GM21717 (cell line): Measurements from ENCODE around the gene ZSCAN9.

Experiments used
- ATAC-seq: cut with Tn5 transposase; IDR thresholded peaks from one replicate; pipeline ENCODE4 v1.9.1; 2021; ENCODE audit warnings: mild to moderate bottlenecking, moderate library complexity; ENCODE audit not compliant: unreplicated experiment

ZSCAN9 gene

DNA sequence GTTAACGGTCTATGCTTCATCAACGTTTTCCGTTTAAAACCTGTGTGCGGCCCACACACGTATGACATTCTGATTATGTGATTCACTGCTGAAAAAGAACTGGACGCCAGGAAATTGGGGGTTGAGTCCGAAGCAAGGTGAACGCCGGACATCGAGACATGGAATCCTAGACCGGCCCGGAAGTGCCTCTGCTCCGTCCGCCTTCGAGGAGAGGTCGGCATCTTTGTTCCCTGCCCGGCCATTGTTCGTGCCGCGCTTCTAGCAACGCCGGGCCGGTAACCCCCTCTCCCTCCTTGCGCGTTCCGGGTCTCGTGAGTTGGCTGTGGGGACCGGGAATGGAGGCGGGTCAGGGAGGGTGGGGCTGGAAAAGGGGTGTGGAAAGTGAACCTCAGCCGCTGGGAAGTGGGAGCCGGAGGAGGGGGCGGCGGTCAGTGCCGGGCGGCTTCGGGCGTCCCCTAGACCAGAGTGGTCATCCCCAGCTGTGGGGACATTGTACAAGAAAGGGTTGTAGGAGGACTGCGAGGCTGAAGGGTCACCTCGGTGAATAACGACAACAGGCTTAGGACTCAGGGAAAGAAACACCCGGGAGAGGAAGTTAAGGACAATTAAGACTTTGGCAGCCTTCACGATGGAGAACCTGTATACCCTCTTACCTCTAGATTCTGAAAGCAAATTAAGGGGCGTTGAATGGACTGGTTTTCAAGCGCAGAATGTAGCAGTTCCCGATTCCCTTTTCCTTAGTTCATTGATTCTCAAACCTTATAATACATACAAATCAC is at the start of gene ZSCAN9:
TSS of gene ZSCAN9 (plus strand) at position 220 of the 779 bp plus-strand sequence. CDS start 1,810 bp downstream, outside the sequence.
- peak; percentile 75 for ATAC-seq

DNA sequence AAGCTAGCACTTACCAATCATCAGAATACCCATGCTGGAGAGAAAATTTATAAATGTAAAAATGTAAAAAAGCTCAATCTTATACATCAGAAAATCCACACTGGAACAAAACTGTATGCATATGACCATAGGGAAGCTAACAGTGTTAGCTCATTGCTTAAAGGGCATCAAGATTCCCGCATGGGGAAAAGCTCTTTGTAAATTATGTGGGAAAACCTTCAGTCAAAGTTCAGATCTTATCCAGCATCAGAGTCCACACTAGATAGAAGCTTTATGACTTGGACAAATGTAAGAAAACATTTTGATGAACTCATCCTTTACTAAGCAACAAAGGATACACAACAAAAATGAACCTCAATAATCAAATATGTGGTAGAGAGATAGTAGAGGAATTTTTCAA is 48.7 kb upstream of the ZSCAN9 start:
- ATAC-seq: no peak

DNA sequence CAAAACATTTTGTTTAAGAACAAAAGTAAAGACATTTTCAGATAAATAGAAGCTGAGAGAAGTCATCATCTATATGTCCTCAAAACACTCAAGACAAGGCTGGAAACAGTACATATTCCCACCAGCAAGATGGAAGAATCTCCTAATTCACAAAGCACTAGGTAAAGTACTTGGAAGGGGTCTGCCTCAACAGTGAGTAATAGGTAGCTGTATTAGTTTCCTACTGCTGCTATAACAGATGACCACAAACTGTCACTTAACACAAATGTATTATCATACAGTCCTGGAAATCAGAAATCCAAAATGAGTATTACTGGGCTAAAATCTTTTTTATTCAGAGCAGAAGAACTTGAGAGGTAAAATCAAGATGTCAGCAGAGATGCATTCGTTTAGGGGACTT is 42.8 kb upstream of the ZSCAN9 start:
- no peak for ATAC-seq

DNA sequence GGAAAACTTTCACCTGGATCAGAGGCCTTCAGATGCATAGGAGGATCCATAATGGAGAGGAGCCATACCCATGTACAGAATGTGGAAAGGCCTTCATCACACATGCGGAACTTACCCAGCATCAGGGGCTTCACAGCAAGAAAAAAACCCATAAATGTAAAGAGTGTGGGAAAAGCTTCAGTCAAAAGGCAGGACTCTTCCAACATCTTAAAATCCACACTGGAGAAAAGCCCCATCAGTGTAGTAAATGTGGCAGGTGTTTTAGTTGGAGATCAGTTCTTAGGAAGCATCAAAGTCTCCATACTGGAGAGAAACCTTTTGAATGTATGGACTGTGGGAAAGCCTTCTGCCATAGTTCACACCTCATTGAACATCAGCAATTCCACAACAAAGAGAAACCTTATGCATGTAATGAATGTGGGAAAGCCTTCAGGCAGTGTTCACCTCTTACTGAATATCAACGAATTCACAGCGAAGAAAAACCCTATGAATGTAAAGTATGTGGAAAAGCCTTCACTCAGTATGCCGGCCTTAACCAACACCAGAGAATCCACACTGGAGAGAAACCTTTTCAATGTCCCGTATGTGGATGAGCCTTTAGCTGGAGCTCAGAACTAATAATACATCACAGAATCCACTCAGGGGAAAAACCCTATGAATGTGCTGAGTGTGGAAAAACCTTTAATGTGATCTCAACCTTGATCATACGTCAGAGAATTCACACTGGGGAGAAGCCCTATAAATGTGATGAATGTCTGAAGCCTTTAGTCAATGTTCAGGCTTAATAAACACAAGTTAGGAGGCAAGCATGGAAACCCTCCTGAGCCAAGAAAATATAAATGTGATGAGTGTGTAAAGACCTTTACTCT is 36.7 kb upstream of the ZSCAN9 start:
- ATAC-seq: no peak

DNA sequence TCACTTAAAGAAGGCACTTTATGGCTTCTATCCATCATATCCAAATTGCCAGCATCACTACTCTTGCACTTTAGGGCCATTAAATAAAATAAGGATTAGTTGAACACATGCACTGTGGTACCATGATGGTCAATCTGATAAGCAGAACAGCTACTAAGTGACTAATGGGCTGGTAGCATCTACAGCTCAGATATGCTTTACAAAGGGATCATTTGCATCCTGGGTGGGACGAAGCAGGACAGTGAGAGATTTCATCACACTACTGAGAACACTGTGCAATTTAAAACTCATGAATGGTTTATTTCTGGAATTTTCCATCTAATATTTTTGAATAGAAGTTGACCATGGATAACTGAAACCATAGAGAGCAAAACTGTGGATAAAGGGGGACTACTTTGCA is 25.1 kb upstream of the ZSCAN9 start:
- no peak for ATAC-seq

DNA sequence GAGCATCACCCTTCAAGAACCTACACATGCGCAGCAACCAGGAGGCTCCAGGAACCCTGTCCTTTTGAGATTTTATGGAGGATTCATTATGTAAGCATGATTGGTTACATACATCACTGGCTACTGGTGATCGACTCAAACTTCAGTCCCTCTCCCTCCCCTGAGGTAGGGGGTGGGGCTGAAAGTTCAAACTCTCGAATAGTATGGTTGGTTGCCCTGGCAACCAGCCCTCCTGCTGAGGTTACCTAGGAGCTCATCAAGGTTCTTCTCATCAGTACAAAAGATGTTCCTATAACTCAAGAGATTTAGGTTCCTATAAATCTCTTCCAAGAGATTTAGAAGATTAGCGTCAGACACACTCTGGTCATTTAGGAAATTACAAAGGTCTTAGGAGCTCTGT is 21.9 kb upstream of the ZSCAN9 start:
- ATAC-seq: no peak

DNA sequence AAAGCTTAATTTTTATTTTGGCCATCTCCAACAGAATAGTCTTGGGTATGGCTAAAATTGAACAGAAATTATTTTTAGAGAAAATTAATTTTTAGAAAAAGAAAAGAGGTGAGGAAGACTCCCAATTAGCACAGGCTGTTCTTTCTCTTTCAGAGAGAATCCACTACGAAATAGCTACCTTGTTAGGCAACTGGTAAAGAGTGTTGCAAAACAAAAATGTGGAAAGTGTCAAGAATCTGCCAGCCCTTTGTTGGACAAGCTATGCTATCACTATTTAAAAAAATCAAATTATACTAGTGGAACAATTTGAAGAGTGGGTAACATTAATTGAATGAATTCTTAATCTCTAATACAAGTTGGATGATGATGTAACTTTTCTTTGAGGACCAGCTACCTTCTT is 19.2 kb upstream of the ZSCAN9 start:
- no peak for ATAC-seq

DNA sequence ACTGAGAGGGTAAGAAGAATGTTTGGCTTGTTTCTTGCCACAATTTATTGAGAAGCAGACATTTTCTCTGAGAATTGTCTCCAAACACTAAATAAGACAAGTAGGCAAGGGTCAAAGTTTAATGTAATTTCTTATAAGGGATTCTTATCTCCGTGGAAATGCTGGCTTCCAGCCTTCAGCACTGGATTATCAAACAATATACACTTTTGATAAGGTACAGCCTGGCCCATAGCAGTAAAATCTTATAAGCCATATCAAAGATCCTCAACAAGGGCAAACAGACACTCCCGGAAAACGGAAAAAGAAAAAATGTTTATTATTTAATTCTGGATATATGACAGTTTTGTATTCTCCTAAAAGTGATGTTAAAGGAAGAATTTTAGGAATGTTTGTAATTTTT is 18.5 kb upstream of the ZSCAN9 start:
- no peak for ATAC-seq

DNA sequence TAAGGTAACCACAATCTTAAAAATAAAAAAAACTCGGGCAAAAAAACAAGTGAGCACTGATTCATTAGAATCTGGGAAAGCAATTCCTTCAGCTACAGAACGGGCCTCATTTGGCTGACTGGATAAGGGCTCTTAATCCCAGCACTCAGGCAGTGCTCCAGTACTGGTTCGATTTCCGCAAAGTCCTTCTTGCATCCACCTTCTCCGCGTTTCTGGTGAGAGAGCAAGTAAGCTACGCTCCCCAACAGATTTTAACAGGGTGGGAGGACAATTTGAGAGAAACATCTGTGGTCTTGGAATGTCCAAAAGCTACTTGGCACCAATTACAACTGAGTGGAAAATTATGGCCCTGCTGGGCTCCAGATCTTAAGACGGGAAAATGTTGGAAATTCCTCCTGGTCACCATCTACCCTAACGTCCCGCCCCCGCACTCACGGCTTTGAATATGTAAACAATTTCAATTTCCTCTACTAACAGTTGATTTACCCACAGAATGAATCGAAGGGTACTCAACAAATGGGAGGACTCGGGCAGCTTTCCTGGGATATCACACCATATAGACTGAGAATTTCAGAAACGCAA is 18.1 kb upstream of the ZSCAN9 start:
- no peak for ATAC-seq

DNA sequence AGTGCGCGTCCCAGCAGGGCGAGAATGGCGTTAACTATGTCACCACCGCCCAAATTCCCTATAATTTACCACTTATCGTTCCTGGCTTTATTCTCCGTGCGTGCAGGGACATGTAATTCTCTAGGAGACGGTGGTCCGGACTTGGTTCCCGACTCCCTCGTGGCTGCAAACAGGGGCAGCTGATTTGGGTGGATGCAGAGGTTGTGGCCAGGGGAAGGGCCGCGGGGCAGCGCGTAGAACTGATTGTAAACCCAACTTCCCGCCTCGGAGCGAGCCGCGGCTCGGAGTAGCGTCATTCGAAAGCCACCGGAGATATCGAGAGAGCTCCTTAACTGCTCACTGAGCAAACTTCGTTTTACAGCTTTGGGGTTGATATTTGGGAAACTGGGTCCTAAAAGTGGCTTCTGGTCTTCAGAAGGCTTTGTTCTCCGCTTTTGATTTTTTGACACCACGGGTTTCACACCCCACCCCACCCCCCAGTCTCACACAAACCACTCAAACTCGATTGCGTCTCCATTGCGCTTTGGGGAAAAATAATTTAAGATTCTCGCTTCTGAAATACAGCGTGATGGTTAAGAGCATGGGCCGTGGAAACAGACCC is 17.5 kb upstream of the ZSCAN9 start:
- ATAC-seq: no peak

DNA sequence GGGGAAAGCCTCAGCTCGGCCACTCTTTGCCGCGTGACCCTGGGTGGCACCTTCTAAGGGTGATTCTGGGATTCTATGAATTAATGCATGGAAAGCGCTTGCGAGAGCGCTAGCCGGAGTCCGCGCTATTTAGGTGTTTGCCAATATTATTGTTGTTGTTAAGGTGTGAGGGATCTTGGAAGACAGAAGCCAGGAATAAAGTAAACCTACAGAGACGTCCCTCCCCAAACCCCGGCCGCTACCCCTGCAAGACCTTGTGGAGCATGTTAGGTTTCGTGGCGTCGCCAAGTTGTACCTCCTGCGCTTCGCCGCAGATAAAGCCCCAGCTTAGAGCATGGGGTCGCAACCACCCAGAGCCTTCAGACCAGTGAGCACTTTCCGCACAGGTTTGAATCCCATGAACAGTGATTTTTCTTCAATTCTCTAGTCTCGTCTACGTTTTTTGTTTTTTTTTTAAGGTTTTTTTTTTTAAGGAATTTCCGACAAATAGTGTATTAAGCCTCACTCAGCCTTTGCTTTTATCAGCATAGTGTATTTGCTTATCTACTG is 16.9 kb upstream of the ZSCAN9 start:
- no peak for ATAC-seq

DNA sequence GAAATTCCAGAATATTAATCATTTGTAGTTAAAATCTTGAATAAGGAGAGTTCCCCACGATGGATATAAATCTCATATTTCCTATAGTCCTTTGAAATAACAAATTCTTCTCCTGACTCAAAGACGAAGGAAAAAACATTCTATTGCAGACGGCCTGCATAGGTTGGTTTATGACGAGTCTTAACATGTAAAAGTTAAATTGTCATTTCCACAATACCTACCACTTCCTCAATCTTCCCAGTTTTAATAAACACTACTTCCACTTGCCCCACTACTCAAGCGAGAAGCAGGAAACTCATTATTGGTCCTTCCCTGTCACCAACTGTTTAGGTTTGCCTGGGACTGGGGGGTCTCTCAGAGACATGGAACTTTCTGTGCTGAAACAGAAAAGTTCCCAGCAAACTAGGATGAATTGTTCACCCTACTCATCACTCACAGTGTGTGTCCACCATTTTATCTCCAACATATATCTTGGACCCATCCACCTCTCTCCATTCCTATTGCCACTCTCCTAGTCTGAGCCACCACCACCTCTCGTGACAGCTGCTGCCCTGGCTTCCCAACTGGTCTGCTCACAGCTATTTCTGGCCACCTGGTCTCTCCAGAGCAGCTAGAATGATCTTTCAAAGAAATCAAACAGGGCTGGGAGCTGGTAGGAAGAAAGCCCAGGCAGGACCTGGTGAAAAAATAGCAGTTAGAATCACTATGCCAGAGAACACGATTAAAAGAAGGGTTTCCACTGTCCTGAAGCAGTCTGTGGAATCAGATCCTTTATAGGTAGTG is 15.1 kb upstream of the ZSCAN9 start:
- no peak for ATAC-seq

DNA sequence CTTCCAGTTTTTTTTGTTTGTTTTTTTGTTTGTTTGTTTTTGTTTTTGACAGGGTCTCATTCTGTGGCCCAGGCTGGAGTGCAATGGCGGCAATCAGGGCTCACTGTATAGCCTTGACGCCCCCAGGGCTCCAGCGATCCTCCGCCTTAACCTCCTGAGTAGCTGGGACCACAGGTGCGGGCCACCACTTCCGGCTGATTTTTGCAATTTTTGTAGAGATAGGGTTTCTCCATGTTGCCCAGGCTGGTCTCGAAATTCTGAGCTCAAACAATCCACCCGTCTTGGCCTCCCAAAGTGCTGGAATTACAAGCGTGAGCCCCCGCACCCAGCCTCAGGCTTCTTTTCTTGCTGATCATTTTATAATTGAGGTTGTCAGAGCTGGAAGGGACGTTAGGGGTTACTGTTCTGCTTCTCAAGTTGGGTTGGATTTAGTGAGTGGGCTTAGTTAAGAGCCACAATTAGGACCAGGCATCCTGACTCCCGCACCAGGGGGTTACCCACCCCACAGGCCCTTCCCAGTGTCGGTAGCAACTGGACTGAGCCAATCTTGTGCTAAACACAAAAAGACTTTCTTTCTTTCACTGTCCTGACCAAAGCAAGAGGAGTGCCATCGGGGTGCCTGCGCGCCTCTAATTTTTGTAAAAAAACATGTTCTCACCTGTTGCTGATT is 13.1 kb upstream of the ZSCAN9 start:
- peak; percentile 34 for ATAC-seq

DNA sequence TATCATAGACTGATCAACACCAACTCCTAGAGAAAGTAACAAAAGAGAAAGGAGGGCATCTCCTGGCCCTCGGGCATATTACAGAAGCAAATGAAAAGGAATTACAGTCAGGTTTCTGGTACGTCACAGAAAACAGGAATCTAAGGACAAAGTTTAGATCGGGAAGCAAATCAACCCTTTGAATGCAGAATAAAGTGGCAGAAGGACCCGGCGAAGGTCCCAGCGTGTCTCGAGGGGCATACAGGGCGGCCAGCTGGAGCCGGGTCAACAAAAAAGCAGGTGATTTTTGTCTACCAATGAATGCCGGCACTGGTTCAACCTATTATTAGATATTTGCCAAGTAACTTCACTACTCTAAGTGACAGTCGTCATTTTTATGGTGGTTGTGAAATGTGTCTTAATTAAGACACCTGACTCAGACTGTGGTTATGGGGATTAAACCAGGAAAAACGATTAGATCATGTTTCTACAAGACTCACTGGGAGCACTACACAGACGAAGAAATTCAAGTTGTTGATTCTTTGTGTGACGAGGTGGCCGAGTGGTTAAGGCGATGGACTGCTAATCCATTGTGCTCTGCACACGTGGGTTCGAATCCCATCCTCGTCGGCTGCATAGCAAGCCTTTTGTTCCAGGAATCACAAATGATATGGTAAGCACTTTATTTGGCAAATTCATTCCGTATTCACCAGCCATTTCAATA is 12.4 kb upstream of the ZSCAN9 start:
- peak; percentile 54 for ATAC-seq

DNA sequence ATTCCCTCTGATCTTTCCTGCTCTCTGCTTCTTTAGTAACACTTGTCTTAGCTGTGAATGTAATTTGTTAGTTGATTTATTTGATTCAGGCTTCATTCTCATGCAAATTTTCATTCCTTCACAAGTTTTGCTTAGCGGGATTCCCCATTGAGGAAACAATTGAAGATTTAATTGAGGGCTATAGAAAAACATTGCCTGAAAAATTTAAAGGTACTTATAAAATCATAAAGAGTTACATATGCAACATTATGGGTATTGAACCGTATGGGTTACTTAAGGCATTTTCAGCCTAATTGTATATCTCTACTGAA is 11.9 kb upstream of the ZSCAN9 start:
- no peak for ATAC-seq

DNA sequence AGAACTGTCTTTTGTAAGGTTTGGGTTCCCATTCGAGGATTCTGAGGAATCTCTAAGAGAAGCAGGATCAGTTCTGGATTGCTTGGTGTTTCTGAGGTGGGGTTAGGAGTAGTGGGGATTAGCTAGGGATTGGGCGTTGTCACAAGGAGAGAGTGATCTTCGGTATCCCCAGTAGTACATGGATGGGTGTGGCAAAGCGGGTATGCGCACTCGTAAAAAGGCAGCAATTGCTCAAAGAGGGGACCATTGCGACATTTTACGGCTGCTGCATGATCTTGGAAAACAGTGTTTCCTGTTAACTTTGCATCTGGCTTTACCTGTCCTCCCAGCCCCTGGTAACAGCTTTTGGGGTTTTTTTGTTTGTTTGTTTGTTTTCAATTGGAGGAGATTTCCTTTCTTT is 9.7 kb upstream of the ZSCAN9 start:
- no peak for ATAC-seq

DNA sequence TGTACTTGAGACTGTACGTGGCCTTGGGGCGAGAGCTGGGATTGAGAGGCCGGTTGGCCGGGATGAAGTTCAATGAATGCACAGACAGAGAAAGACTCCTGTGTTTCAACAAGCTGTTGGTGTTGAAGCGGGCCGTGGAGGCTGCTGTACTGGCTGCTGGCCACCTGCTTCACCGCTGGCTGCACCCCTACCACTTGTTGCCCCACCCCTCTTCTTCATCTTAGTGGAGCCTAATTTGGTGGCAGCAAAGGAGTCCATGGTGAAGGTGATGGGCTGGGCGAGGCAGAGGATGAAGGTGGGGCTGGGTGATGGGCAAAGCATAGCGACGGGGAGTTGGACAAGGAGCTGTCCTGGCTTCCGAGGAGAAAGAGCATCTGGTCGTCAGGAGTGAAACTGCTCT is 7.2 kb upstream of the ZSCAN9 start:
- ATAC-seq: no peak

DNA sequence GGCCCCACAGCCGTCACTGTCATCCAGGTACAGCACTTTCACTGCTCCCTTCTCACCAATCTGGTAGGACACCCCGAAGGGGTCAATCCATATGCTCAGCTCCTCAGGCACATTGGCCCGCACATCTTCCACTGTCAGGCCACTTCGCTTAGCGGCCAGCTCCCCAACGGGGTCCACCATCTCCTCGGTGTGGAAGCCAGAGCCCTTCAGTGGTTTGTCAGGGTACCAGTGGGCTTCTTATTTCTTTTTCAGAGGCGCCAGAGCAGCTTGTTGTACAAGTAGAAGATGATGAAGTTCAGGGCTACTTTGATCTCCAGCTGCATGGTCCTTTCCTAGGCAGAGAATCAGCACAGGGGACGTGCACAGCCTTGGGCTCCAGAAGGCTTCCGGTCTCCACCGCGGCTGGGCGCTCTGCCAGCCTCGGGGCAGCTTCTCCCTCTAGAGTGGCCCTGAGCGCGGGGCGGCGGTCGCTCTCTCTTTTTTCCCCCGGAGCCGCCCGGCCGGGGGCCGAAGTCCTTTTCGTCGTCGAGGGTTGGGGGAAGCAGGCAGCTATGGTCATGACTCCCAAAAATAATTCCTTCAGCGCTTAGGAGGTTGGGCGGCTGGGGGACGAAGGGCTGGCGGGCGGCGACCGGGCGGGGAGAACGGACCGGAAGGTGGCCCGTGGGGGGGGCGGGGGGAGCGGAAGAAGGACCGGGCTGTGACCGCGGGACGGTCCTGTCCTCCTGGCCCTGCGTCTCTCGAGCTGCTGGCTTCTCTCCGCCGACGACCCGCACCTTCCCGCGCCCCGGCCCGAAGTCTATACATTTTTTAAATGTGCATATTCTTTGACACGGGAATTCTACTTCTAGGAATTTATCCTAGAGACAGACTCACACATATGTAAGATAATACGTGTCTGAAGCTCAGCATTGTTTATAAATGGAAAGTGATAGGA is 6.5 kb upstream of the ZSCAN9 start:
- no peak for ATAC-seq
